CD4-positive, alpha-beta T cell treated with Interleukin-2 at 100 ng/mL for 4 hours (primary cell): Measurements from ENCODE around the gene IFIT1.
"Not testable (repeated sequence)": the region's sequence is repeated elsewhere in the genome, so short reads cannot be mapped to it uniquely, and the experiment has no call there.

ENCODE experiments used
- DNase-seq: peaks from one replicate; pipeline ENCODE4 v3.0.0-alpha.2; 2020; ENCODE audit warnings: low spot score

IFIT1 gene

GRCh38 chr10:89391907-89392756, at the start of gene IFIT1:
Gene IFIT1 (plus strand): TSS chr10:89392623. CDS start chr10:89392713, 90 bp downstream.
- peak; percentile 77 for DNase-seq

GRCh38 chr10:89343089-89343767, 49.2 kb upstream of the IFIT1 start:
- no peak for DNase-seq

GRCh38 chr10:89344156-89344555, 48.3 kb upstream of the IFIT1 start:
- no peak for DNase-seq

GRCh38 chr10:89345367-89346000, 46.9 kb upstream of the IFIT1 start:
- DNase-seq = no peak

GRCh38 chr10:89346405-89347254, 45.8 kb upstream of the IFIT1 start:
- DNase-seq = no peak

- DNase-seq = no peak
Observed at GRCh38 chr10:89347701-89348457, 44.5 kb upstream of the IFIT1 start.

- DNase-seq = no peak
Observed at GRCh38 chr10:89348481-89348880, 43.9 kb upstream of the IFIT1 start.

GRCh38 chr10:89348975-89349374, 43.4 kb upstream of the IFIT1 start:
- no peak for DNase-seq

- not testable (repeated sequence) for DNase-seq
Observed at GRCh38 chr10:89350631-89351315, 41.6 kb upstream of the IFIT1 start.

- DNase-seq = no peak
Observed at GRCh38 chr10:89351412-89351779, 41.0 kb upstream of the IFIT1 start.

GRCh38 chr10:89351780-89352597, 40.4 kb upstream of the IFIT1 start:
- DNase-seq = no peak

- DNase-seq = no peak
Observed at GRCh38 chr10:89352802-89353201, 39.6 kb upstream of the IFIT1 start.

- DNase-seq = no peak
Observed at GRCh38 chr10:89355394-89355931, 37.0 kb upstream of the IFIT1 start.

- no peak for DNase-seq
Observed at GRCh38 chr10:89357096-89357495, 35.3 kb upstream of the IFIT1 start.

- no peak for DNase-seq
Observed at GRCh38 chr10:89357975-89358374, 34.4 kb upstream of the IFIT1 start.

- no peak for DNase-seq
Observed at GRCh38 chr10:89360157-89360556, 32.3 kb upstream of the IFIT1 start.

GRCh38 chr10:89362929-89363328, 29.5 kb upstream of the IFIT1 start:
- no peak for DNase-seq

GRCh38 chr10:89363729-89364442, 28.5 kb upstream of the IFIT1 start:
- DNase-seq = no peak

GRCh38 chr10:89364531-89364930, 27.9 kb upstream of the IFIT1 start:
- no peak for DNase-seq
